ENCODE results near the gene PIGQ. TPM values are rescaled to one million over a fixed set of nuclear protein-coding genes. Genes with fewer than 3 reads are reported as not detected.

PIGQ gene
- total and polyA plus RNA-seq, 2 of the 13 experiments (the other 11 are each of a cell fraction or from before 2014, with no cell fraction given): 7.7 to 19.7 TPM

- TF ChIP-seq ZNF639 (CRISPR knock-in tag; conservative IDR thresholded peaks at IDR 0.05) (0 out of 2 replicates have a peak, but pooled peaks have one; percentile 21), ZNF556 (CRISPR knock-in tag; IDR thresholded peaks at IDR 0.05; ENCODE audit: borderline replicate concordance) (peak; percentile 47; the same call in 1 of the 2 replicates), XRCC5 (optimal IDR thresholded peaks at IDR 0.05; ENCODE audit: low read length) (no peak), XBP1 (CRISPR knock-in tag; IDR thresholded peaks at IDR 0.05) (no peak), ZNF614 (CRISPR knock-in tag; IDR thresholded peaks at IDR 0.05; ENCODE audit: borderline replicate concordance) (no peak), ZNF343 (CRISPR knock-in tag; IDR thresholded peaks at IDR 0.05) (peak; percentile 57; the same call in 1 of the 2 replicates), TCF7L2 (IDR thresholded peaks at IDR 0.05; ENCODE audit: low read depth, low read length) (no peak), CREB3 (CRISPR knock-in tag; IDR thresholded peaks at IDR 0.05) (no peak; the same call in 1 of the 2 replicates), ZNF773 (CRISPR knock-in tag; IDR thresholded peaks at IDR 0.05; ENCODE audit: borderline replicate concordance) (peak; percentile 34; the same call in 1 of the 2 replicates), ZNF24 (IDR thresholded peaks at IDR 0.05) (no peak), ZSCAN20 (CRISPR knock-in tag; IDR thresholded peaks at IDR 0.05; ENCODE audit: borderline replicate concordance) (peak; percentile 69; the same call in 1 of the 2 replicates), ZNF33B (CRISPR knock-in tag; IDR thresholded peaks at IDR 0.05) (no peak), ZNF709 (CRISPR knock-in tag; IDR thresholded peaks at IDR 0.05) (peak; percentile 48; the same call in 1 of the 2 replicates), LCORL (IDR thresholded peaks at IDR 0.05) (no peak), LCORL (CRISPR knock-in tag; IDR thresholded peaks at IDR 0.05) (no peak), MED13 (CRISPR knock-in tag; IDR thresholded peaks at IDR 0.05) (peak; percentile 50; the same call in 1 of the 2 replicates), ZNF30 (CRISPR knock-in tag; IDR thresholded peaks at IDR 0.05) (0 out of 2 replicates have a peak, but pooled peaks have one; percentile 24), NR1H2 (CRISPR knock-in tag; IDR thresholded peaks at IDR 0.05; ENCODE audit: borderline replicate concordance, low read depth) (0 out of 2 replicates have a peak, but pooled peaks have one; percentile 20), ZNF589 (CRISPR knock-in tag; conservative IDR thresholded peaks at IDR 0.05) (no peak), FOXK1 (CRISPR knock-in tag; IDR thresholded peaks at IDR 0.05; ENCODE audit: borderline replicate concordance, low read depth) (peak; percentile 61; the same call in 1 of the 2 replicates), ARID2 (CRISPR knock-in tag; IDR thresholded peaks at IDR 0.05; ENCODE audit: borderline replicate concordance) (no peak), MTF1 (CRISPR knock-in tag; IDR thresholded peaks at IDR 0.05) (peak; percentile 58; the same call in 1 of the 2 replicates), ATF3 (CRISPR knock-in tag; IDR thresholded peaks at IDR 0.05) (no peak; the same call in 1 of the 2 replicates), ZBTB49 (CRISPR knock-in tag; IDR thresholded peaks at IDR 0.05; ENCODE audit: borderline replicate concordance) (no peak)
These were observed 42.5 kb upstream of the PIGQ start, which contains the start of gene CAPN15 (continued) for GRCh38 chr16:527015-527903.

All from HepG2 (cell line).